Loucy (cell line): ENCODE results near the gene NUDT3.
A peak's percentile ranks its signal among the peaks of the same experiment; 100 is the strongest.
"Not testable (repeated sequence)": the region's sequence is repeated elsewhere in the genome, so short reads cannot be mapped to it uniquely, and the experiment has no call there.

Source experiments
- H2AFZ ChIP-seq: fragments of 200-600 bp; sonication (generic); 2 replicates; pipeline ENCODE4 v1.6.0; 2016; ENCODE audit warnings: antibody characterized with exemption, mild to moderate bottlenecking, low read length, moderate library complexity
- H3F3A ChIP-seq: fragments of 200-600 bp; 2 replicates; pipeline ENCODE4 v1.6.0; 2016; ENCODE audit warnings: antibody characterized with exemption, low read depth, mild to moderate bottlenecking
- H3K27me3 ChIP-seq: fragments of 200-600 bp; sonication (generic); 2 replicates; pipeline ENCODE4 v1.6.1; 2014; ENCODE audit warnings: low read length, mild to moderate bottlenecking; ENCODE audit not compliant: insufficient read depth, poor library complexity, severe bottlenecking
- H3K36me3 ChIP-seq: fragments of 200-600 bp; sonication (generic); 2 replicates; pipeline ENCODE4 v1.6.1; 2016; ENCODE audit warnings: low read length; ENCODE audit not compliant: insufficient read depth
- H3K4me1 ChIP-seq: fragments of 200-600 bp; sonication (generic); 2 replicates; pipeline ENCODE4 v1.5.1; 2014; ENCODE audit warnings: low read length, mild to moderate bottlenecking; ENCODE audit not compliant: insufficient read depth, poor library complexity, severe bottlenecking
- H3K4me2 ChIP-seq: fragments of 200-600 bp; sonication (generic); 2 replicates; pipeline ENCODE4 v1.6.0; 2014; ENCODE audit warnings: antibody characterized with exemption, low read length, low read depth, mild to moderate bottlenecking; ENCODE audit not compliant: poor library complexity, severe bottlenecking
- H3K4me3 ChIP-seq: fragments of 200-600 bp; sonication (generic); 2 replicates; pipeline ENCODE4 v1.5.1; 2014; ENCODE audit warnings: low read length, mild to moderate bottlenecking, mixed read lengths; ENCODE audit not compliant: poor library complexity, severe bottlenecking
- H3K79me2 ChIP-seq: fragments of 200-600 bp; sonication (generic); 2 replicates; pipeline ENCODE4 v1.6.1; 2014; ENCODE audit warnings: low read length; ENCODE audit not compliant: insufficient read depth
- H3K9ac ChIP-seq: fragments of 200-600 bp; sonication (generic); 2 replicates; pipeline ENCODE4 v1.6.0; 2014; ENCODE audit warnings: mild to moderate bottlenecking, low read depth, low read length, moderate library complexity; ENCODE audit not compliant: poor library complexity, severe bottlenecking
- H3K9me2 ChIP-seq: fragments of 200-600 bp; sonication (generic); replicated peaks from 2 replicates; pipeline ENCODE4 v1.6.1; 2016; ENCODE audit warnings: low read depth, low read length, mixed read lengths
- H3K9me3 ChIP-seq: fragments of 200-600 bp; sonication (generic); 2 replicates; pipeline ENCODE4 v1.6.1; 2014; ENCODE audit warnings: mild to moderate bottlenecking, antibody characterized with exemption, low read length, low read depth; ENCODE audit not compliant: insufficient read depth
- H4K20me1 ChIP-seq: fragments of 200-600 bp; sonication (generic); 2 replicates; pipeline ENCODE4 v1.6.0; 2014; ENCODE audit warnings: antibody characterized with exemption, low read length, mild to moderate bottlenecking; ENCODE audit not compliant: insufficient read depth, poor library complexity, severe bottlenecking
- EZH2phosphoT487 ChIP-seq: fragments of 200-600 bp; IDR thresholded peaks from 2 replicates; pipeline ENCODE4 v1.6.1; 2018; ENCODE audit warnings: antibody characterized with exemption, mild to moderate bottlenecking, moderate library complexity, borderline replicate concordance
- TF ChIP-seq, protein P1 (sequence below): fragments of 200-600 bp; sonication (generic); conservative IDR thresholded peaks from 2 replicates; pipeline ENCODE4 v1.5.1; 2014; ENCODE audit warnings: mild to moderate bottlenecking, antibody characterized with exemption, low read length

The NUDT3 gene

DNA sequence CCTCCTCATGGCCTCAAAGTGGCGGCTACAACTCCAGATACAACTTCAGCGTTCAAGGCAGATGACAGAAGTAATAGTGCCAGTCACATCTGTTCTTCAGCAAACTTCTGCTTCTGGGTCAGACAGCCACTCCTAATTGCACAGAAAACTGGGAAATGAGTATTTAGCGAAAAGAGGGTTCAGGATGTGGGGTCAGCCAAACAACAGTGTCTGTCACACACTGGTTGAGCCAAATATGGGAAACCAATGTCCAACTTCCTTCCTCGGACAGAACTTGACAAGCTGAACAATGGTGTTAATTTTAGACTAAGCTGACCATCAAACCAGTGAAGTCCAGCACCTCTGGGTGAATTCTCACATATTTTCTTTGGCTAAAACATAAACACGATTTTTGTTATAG lies 22.1 kb downstream of the NUDT3 start:
- no peaks in the 10 kb centered on the region for H3F3A ChIP-seq
- H3K36me3 ChIP-seq = peaks cover 8% of the 10 kb centered on the region
- peaks cover 23% of the 10 kb centered on the region for H4K20me1 ChIP-seq
- H2AFZ ChIP-seq = no peak overlapping the region
- no peak overlapping the region for H3K4me2 ChIP-seq
- no peaks in the 10 kb centered on the region for H3K27me3 ChIP-seq
- no peak overlapping the region for H3K4me3 ChIP-seq
- no peaks in the 10 kb centered on the region for H3K4me1 ChIP-seq
- no peaks in the 10 kb centered on the region for H3K9me2 ChIP-seq
- H3K79me2 ChIP-seq = peaks cover 76% of the 10 kb centered on the region
- H3K9me3 ChIP-seq = no peaks in the 10 kb centered on the region
- TF ChIP-seq, protein P1, sequence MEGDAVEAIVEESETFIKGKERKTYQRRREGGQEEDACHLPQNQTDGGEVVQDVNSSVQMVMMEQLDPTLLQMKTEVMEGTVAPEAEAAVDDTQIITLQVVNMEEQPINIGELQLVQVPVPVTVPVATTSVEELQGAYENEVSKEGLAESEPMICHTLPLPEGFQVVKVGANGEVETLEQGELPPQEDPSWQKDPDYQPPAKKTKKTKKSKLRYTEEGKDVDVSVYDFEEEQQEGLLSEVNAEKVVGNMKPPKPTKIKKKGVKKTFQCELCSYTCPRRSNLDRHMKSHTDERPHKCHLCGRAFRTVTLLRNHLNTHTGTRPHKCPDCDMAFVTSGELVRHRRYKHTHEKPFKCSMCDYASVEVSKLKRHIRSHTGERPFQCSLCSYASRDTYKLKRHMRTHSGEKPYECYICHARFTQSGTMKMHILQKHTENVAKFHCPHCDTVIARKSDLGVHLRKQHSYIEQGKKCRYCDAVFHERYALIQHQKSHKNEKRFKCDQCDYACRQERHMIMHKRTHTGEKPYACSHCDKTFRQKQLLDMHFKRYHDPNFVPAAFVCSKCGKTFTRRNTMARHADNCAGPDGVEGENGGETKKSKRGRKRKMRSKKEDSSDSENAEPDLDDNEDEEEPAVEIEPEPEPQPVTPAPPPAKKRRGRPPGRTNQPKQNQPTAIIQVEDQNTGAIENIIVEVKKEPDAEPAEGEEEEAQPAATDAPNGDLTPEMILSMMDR = no peak
- TF ChIP-seq EZH2phosphoT487 = no peak
- H3K9ac ChIP-seq = no peak overlapping the region

DNA sequence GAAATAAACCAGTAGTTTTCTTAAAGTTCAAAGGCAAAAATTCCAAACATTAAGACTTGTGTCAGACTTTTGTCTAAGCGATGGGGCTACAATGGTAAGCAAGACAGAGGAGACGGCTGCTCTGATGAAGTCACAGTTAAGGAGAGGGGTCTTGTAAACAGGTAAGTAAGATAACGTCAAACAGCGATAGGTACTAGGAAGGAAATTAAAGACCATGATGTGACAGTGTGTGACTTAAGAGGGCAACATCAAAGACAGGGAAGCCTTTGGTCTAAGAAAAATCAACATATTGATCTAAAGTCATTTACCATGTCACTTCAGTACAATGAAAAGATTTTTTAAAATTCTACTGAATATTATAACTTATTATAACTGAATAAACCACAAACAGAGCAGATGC lies 23.1 kb downstream of the NUDT3 start:
- no peaks in the 10 kb centered on the region for H3K9me2 ChIP-seq
- H2AFZ ChIP-seq = no peak overlapping the region
- no peaks in the 10 kb centered on the region for H3K27me3 ChIP-seq
- no peaks in the 10 kb centered on the region for H3F3A ChIP-seq
- peaks cover 8% of the 10 kb centered on the region for H3K36me3 ChIP-seq
- peaks cover 73% of the 10 kb centered on the region for H3K79me2 ChIP-seq
- peaks cover 21% of the 10 kb centered on the region for H4K20me1 ChIP-seq
- TF ChIP-seq EZH2phosphoT487 = no peak
- TF ChIP-seq, protein P1 = no peak
- H3K9ac ChIP-seq = no peak overlapping the region
- no peak overlapping the region for H3K4me2 ChIP-seq
- H3K9me3 ChIP-seq = no peaks in the 10 kb centered on the region
- no peak overlapping the region for H3K4me3 ChIP-seq
- H3K4me1 ChIP-seq = no peaks in the 10 kb centered on the region

DNA sequence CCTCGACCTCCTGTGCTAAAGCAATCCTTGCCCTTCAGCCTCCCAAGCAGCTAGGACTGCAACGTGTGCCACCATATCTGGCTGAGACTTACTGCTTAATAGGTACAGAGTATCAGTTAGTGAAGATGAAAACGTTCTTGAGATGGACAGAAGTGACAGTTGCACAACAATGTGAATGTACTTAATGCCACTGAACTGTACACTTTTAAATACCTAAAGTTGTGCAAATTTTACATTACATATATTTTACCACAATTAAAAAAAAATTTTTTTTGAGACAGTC lies 25.9 kb downstream of the NUDT3 start:
- H3K27me3 ChIP-seq = no peaks in the 10 kb centered on the region
- TF ChIP-seq, protein P1 = no peak
- no peak for TF ChIP-seq EZH2phosphoT487
- no peak overlapping the region for H2AFZ ChIP-seq
- H4K20me1 ChIP-seq = peaks cover 26% of the 10 kb centered on the region
- H3K4me1 ChIP-seq = peaks cover 25% of the 10 kb centered on the region
- H3K9me3 ChIP-seq = no peaks in the 10 kb centered on the region
- H3K9ac ChIP-seq = no peak overlapping the region
- no peak overlapping the region for H3K4me2 ChIP-seq
- no peak overlapping the region for H3K4me3 ChIP-seq
- peaks cover 80% of the 10 kb centered on the region for H3K79me2 ChIP-seq
- H3K36me3 ChIP-seq = peaks cover 8% of the 10 kb centered on the region
- H3F3A ChIP-seq = 0 out of 2 replicates have a peak, but pooled peaks cover 5% of the 10 kb centered on the region
- no peaks in the 10 kb centered on the region for H3K9me2 ChIP-seq

DNA sequence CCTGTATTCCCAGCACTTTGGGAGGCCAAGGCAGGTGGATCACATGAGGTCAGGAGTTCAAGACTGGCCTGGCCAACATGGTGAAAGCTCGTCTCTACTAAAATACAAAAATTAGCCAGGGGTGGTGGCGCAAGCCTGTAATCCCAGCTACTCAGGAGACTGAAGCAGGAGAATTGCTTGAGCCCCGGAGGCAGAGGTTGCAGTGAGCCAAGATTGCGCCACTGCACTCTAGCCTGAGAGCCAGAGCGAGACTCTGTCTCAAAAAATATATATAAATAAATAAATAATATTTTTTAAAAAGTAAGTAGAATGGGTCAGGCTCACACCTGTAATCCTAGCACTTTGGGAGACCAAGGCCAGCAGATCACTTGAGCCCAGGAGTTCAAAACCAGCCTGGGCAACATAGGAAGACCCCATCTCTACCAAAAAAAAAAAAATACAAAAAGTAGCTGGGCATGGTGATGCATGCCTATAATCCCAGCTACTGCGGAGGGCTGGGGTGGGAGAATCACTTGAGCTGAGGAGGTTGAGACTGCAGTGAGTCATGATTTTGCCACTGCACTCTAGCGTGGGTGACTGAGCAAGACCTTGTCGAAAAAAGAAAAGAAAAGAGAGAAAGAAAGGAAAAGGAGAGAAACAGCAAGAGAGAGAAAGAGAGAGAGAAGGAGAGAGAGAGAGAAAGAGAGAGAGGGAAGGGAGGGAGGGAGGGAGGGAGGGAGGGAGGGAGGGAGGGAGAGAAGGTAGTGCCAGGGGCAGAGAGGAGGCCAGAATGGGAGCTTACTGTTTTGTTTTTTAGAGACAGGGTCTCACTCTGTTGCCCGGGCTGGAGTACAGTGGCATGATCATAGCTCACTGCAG lies 26.5 kb downstream of the NUDT3 start:
- H3K36me3 ChIP-seq, H3K4me3 ChIP-seq, H3K27me3 ChIP-seq, H3K4me2 ChIP-seq, H3K9me3 ChIP-seq, H2AFZ ChIP-seq, H3F3A ChIP-seq, H3K9ac ChIP-seq, H3K9me2 ChIP-seq: not testable (repeated sequence)
- Histone ChIP-seq H3K4me1 (peaks cover 29% of the 10 kb centered on the region), H3K79me2 (peaks cover 80% of the 10 kb centered on the region), H4K20me1 (peaks cover 27% of the 10 kb centered on the region)

DNA sequence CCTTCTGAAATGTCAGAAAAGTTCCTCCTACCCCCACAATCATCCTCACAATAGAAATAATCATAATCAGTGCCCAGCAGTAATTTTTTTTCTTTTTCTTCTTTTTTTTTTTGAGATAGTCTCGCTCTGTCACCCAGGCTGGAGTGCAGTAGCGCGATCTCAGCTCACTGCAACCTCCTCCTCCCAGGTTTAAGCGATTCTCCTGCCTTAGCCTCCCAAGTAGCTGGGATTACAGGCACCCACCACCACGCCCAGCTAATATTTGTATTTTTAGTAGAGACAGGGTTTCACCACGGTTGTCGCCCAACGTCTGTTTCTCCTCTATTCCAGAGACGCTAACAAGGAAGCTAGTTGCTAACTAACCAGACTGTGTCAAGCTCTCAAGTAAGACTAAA lies 28.8 kb downstream of the NUDT3 start:
- not testable (repeated sequence) for H3K36me3 ChIP-seq, H3K27me3 ChIP-seq, H3F3A ChIP-seq, H3K4me3 ChIP-seq, H3K9ac ChIP-seq, H3K9me3 ChIP-seq, H3K9me2 ChIP-seq, H2AFZ ChIP-seq
- Histone ChIP-seq H4K20me1 (peaks cover 31% of the 10 kb centered on the region), H3K4me2 (peak overlapping the region; percentile 56), H3K79me2 (peaks cover 83% of the 10 kb centered on the region), H3K4me1 (peaks cover 31% of the 10 kb centered on the region)
